GM23248 (cell line): ENCODE data around the gene SLAMF8. TPM values are rescaled to one million over a fixed set of nuclear protein-coding genes. Genes with fewer than 3 reads are reported as not detected.

Experiments used
- DNase-seq: peaks from one replicate; pipeline ENCODE4 v3.0.0-alpha.2; 2015
- H2AFZ ChIP-seq: fragments of 200-600 bp; sonication (generic); 2 replicates; pipeline ENCODE4 v1.6.1; 2016; ENCODE audit warnings: antibody characterized with exemption
- H3F3A ChIP-seq: fragments of 200-600 bp; sonication (generic); 2 replicates; pipeline ENCODE4 v1.6.1; 2016; ENCODE audit warnings: mild to moderate bottlenecking, antibody characterized with exemption, mixed run types; ENCODE audit not compliant: insufficient read depth
- H3K27ac ChIP-seq: fragments of 200-600 bp; sonication (generic); 2 replicates; pipeline ENCODE4 v1.5.1; 2016; ENCODE audit warnings: mild to moderate bottlenecking
- H3K27me3 ChIP-seq: fragments of 200-600 bp; sonication (generic); replicated peaks from 2 replicates; pipeline ENCODE4 v1.6.1; 2016; ENCODE audit warnings: mild to moderate bottlenecking; ENCODE audit not compliant: insufficient read depth
- H3K36me3 ChIP-seq: fragments of 200-600 bp; sonication (generic); 2 replicates; pipeline ENCODE4 v1.6.1; 2016; ENCODE audit warnings: low read depth, mild to moderate bottlenecking
- H3K4me1 ChIP-seq: fragments of 200-600 bp; sonication (generic); 2 replicates; pipeline ENCODE4 v1.6.1; 2016; ENCODE audit warnings: mild to moderate bottlenecking; ENCODE audit not compliant: insufficient read depth
- H3K4me2 ChIP-seq: fragments of 200-600 bp; sonication (generic); one replicate; pipeline ENCODE4 v1.6.1; 2016; ENCODE audit warnings: mild to moderate bottlenecking; ENCODE audit not compliant: unreplicated experiment
- H3K4me3 ChIP-seq: fragments of 200-600 bp; sonication (generic); 2 replicates; pipeline ENCODE4 v1.5.1; 2016; ENCODE audit warnings: mild to moderate bottlenecking
- H3K79me2 ChIP-seq: fragments of 200-600 bp; sonication (generic); 2 replicates; pipeline ENCODE4 v1.6.1; 2016; ENCODE audit warnings: mild to moderate bottlenecking; ENCODE audit not compliant: insufficient read depth
- H3K9ac ChIP-seq: fragments of 200-600 bp; sonication (generic); 2 replicates; pipeline ENCODE4 v1.6.1; 2016; ENCODE audit warnings: mild to moderate bottlenecking
- H3K9me2 ChIP-seq: fragments of 200-600 bp; sonication (generic); 2 replicates; pipeline ENCODE4 v1.6.1; 2016; ENCODE audit warnings: mixed run types, mild to moderate bottlenecking, moderate library complexity; ENCODE audit not compliant: insufficient read depth
- H3K9me3 ChIP-seq: fragments of 200-600 bp; sonication (generic); one replicate; pipeline ENCODE4 v1.6.1; 2017; ENCODE audit warnings: low read depth
- H4K20me1 ChIP-seq: fragments of 200-600 bp; sonication (generic); 2 replicates; pipeline ENCODE4 v1.6.0; 2016; ENCODE audit not compliant: insufficient read depth
- EZH2 ChIP-seq: fragments of 200-600 bp; sonication (generic); IDR thresholded peaks from 2 replicates; pipeline ENCODE4 v1.6.1; 2018; ENCODE audit warnings: antibody characterized with exemption, mild to moderate bottlenecking; ENCODE audit not compliant: insufficient read depth, poor library complexity, severe bottlenecking
- EZH2phosphoT487 ChIP-seq: fragments of 200-600 bp; sonication (generic); IDR thresholded peaks from 2 replicates; pipeline ENCODE4 v1.6.1; 2018; ENCODE audit warnings: antibody characterized with exemption, moderate library complexity, mild to moderate bottlenecking, low read depth; ENCODE audit not compliant: insufficient read depth
- WGBS, 2 experiments: methylation state at CpG; one replicate each; pipeline ENCODE4 v1.1.6; 2015 to 2017; ENCODE audit warnings: low lambda C conversion rate in 2 of 2, low coverage in 1 of 2; ENCODE audit errors: missing lambda C conversion rate in 2 of 2; 5-methylcytosine and 5-hydroxymethylcytosine counted together
- in situ Hi-C: fragments of 300-500 bp; cut with MboI; formaldehyde crosslinking; loops from 2 replicates; pipeline ENCODE4 v1.15.0; 2020
- polyA plus RNA-seq: library from polyadenylated mRNA; unstranded; fragments of >200 nt; fragmentation: Nextera tagmentation; extraction: Ambion mirVana; gene quantifications from 2 replicates; pipeline ENCODE4 v1.2.1, GENCODE V29; 2016
- total RNA-seq: library from RNA; depleted of rRNA; stranded (reverse); fragments of >200 nt; shearing (Covaris generic); gene quantifications from 2 replicates; pipeline ENCODE4 v1.2.3, GENCODE V29; 2014

SLAMF8 gene
- total and polyA plus RNA-seq, 2 experiments from 2014 or later: not detected

DNA sequence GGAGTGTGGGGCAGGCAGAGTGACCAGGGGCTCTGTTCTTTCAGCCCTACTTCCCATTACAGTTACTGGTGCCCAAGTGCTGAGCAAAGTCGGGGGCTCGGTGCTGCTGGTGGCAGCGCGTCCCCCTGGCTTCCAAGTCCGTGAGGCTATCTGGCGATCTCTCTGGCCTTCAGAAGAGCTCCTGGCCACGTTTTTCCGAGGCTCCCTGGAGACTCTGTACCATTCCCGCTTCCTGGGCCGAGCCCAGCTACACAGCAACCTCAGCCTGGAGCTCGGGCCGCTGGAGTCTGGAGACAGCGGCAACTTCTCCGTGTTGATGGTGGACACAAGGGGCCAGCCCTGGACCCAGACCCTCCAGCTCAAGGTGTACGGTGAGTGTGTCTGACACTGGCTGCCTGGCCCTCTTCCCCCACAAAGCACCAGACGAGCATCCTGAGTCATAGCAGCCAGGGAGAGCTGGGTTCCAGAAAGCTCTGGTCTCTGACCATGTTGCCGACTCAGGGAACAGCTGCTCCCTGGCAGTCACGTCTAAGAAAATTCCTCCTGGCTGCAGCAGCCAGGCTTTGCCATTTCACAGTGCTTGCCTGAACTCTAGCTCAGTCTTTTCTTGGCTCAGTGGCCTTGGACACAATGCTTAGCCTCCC, 3.3 kb downstream of the SLAMF8 start:
- H3K9me2 ChIP-seq: no peaks in the 10 kb centered on the region
- peak overlapping the region; percentile 51 for H3K27ac ChIP-seq
- H3K9me3 ChIP-seq: no peaks in the 10 kb centered on the region
- H3K4me2 ChIP-seq: no peak overlapping the region
- no peak overlapping the region for H3K9ac ChIP-seq
- peaks cover 9% of the 10 kb centered on the region for H3F3A ChIP-seq
- H3K4me1 ChIP-seq: peaks cover 8% of the 10 kb centered on the region
- 61 to 63% methylated on average over 18 of the region's 18 CpGs for WGBS, 2 experiments
- H3K27me3 ChIP-seq: no peaks in the 10 kb centered on the region
- no peaks in the 10 kb centered on the region for H4K20me1 ChIP-seq
- H3K36me3 ChIP-seq: no peaks in the 10 kb centered on the region
- peak; percentile 87 for DNase-seq
- H3K79me2 ChIP-seq: no peaks in the 10 kb centered on the region
- in situ Hi-C loops: no loop called here
- no peak for TF ChIP-seq EZH2phosphoT487
- TF ChIP-seq EZH2: no peak
- no peak overlapping the region for H3K4me3 ChIP-seq
- no peak overlapping the region for H2AFZ ChIP-seq

DNA sequence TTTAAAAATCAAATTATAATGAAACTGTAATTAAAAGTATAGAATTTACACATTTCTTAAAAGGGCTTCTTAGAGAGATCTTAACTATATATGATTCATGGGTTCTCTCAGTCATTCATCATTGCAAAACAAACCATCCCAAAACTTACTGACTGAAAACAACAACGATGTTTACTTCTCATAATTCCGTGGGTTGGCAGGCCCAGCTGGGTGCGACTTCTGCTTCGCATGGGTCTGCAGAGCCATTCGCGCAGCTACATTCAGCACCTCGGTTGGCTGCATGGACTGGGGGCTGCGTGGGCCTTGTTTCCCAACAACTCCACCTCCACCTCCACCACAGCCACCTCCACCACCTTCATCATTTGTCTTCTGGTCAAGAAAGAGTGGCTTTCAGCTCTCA, 4.0 kb downstream of the SLAMF8 start:
- Histone ChIP-seq H3K4me3 (no peak overlapping the region), H3K4me1 (peaks cover 8% of the 10 kb centered on the region), H3K79me2 (no peaks in the 10 kb centered on the region), H3F3A (peaks cover 9% of the 10 kb centered on the region), H3K4me2 (no peak overlapping the region), H3K9me2 (no peaks in the 10 kb centered on the region), H3K27me3 (no peaks in the 10 kb centered on the region), H3K9me3 (no peaks in the 10 kb centered on the region), H2AFZ (no peak overlapping the region), H3K9ac (no peak overlapping the region), H4K20me1 (no peaks in the 10 kb centered on the region), H3K27ac (peak overlapping the region; percentile 51; the same call in 1 of the 2 replicates), H3K36me3 (no peaks in the 10 kb centered on the region)
- no peak for DNase-seq
- in situ Hi-C loops: no loop called here
- WGBS, 2 experiments: 86% methylated on average over 8 of the region's 8 CpGs
- TF ChIP-seq EZH2: no peak

DNA sequence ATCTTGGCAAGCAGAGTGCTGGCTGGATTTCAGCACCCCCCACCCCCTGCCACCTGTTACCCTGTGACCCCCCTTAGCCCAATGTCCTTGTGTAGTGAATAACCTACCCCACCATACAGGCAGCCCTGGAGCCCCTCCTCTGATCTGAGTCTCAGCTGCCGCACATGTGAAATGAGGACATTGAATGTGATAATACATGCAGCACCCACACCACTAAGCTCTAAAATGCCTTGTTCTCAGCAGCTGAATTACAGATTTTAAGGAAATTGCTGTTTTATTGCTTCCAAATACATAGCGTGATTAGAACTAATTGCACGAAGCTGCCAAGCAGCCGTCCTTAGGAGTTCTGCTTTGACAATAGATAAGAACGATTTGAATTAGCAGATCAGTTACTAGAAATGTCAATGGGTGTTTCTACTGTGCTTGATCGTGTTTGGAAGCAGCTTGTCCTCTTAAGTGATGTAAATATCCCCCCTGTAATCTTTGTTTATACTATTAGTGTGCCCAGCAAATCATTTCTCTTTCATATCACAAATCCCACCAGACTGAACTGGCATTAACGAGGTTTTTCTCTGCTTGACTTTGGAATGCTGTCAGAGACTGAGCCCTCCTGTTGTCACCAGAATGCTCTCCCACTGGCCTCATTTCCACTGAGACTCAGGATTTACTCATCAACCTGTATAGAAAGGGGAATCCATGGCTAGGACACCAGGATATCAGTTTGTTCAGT, 4.9 kb downstream of the SLAMF8 start:
- DNase-seq: no peak
- Histone ChIP-seq H3K79me2 (no peaks in the 10 kb centered on the region), H2AFZ (no peak overlapping the region), H3K27me3 (no peaks in the 10 kb centered on the region), H3K9me2 (no peaks in the 10 kb centered on the region), H3K4me1 (peaks cover 8% of the 10 kb centered on the region), H3K9ac (no peak overlapping the region), H3K27ac (no peak overlapping the region), H4K20me1 (no peaks in the 10 kb centered on the region), H3K4me2 (no peak overlapping the region), H3K9me3 (no peaks in the 10 kb centered on the region), H3K4me3 (no peak overlapping the region), H3F3A (peaks cover 9% of the 10 kb centered on the region), H3K36me3 (no peaks in the 10 kb centered on the region)
- no peak for TF ChIP-seq EZH2phosphoT487
- TF ChIP-seq EZH2: no peak
- in situ Hi-C loops: no loop called here
- WGBS, 2 experiments: 31 to 33% methylated on average over 7 of the region's 7 CpGs

DNA sequence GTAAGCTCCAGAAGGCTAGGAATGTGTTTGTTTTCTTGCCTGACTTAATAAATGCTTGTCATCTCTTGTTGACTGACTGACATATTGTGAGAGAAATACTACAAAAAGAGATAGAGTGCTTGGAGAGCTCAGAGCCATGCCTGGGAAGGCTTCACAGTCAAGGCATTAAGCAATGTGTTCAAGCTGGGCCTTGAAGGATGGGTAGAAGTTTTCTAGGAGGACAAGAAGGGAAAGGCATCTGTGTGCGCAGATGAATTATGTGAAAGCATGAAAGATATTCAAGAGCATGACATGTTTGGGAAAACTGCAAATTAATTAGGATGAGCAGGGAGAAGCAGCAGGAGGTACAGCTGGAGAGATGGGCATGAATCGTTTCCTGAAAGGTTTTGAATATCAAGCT, 5.6 kb downstream of the SLAMF8 start:
- H3K36me3 ChIP-seq: no peaks in the 10 kb centered on the region
- H3K27ac ChIP-seq: no peak overlapping the region
- no peaks in the 10 kb centered on the region for H3K79me2 ChIP-seq
- no peak for TF ChIP-seq EZH2
- no peak for TF ChIP-seq EZH2phosphoT487
- no peak overlapping the region for H3K4me3 ChIP-seq
- H3K4me1 ChIP-seq: peaks cover 8% of the 10 kb centered on the region
- H3F3A ChIP-seq: peaks cover 9% of the 10 kb centered on the region
- H3K27me3 ChIP-seq: no peaks in the 10 kb centered on the region
- no peak overlapping the region for H3K9ac ChIP-seq
- no peaks in the 10 kb centered on the region for H4K20me1 ChIP-seq
- no peak for DNase-seq
- 77 to 82% methylated on average over 2 of the region's 2 CpGs for WGBS, 2 experiments
- no peaks in the 10 kb centered on the region for H3K9me2 ChIP-seq
- H3K9me3 ChIP-seq: no peaks in the 10 kb centered on the region
- no peak overlapping the region for H3K4me2 ChIP-seq
- H2AFZ ChIP-seq: no peak overlapping the region
- in situ Hi-C loops: no loop called here
